H1 (cell line): Measurements from ENCODE around the gene SELENOV. TPM values are rescaled to one million over a fixed set of nuclear protein-coding genes. Genes with fewer than 3 reads are reported as not detected.

Source experiments
- CTCF ChIA-PET: fragments of 300-600 bp; sonication (Branson Sonifier 250); formaldehyde crosslinking; loops from one replicate; lab custom pipeline; 2021; ENCODE audit not compliant: partially characterized antibody; lab: Charles Lee
- POLR2A ChIA-PET: fragments of 300-600 bp; sonication (Branson Sonifier 250); formaldehyde crosslinking; loops from one replicate; lab custom pipeline; 2021; ENCODE audit warnings: inconsistent platforms; ENCODE audit not compliant: partially characterized antibody; lab: Charles Lee
- DNase-seq, 2 experiments: peaks; one replicate each; pipeline versions ENCODE4 v3.0.0 to v3.0.0-alpha.2; 2010 to 2022; ENCODE audit warnings: low spot score in 2 of 2, low read depth in 1 of 2, mixed read lengths in 1 of 2
- FAIRE-seq: peaks from 2 replicates; lab custom pipeline; 2011; peaks lifted over from hg19 to GRCh38; lab: Jason Lieb, UNC
- H2AFZ ChIP-seq: 2 replicates; pipeline ENCODE4 v1.8.1; 2012; ENCODE audit warnings: low read length, inconsistent platforms
- H2AK5ac ChIP-seq: 2 replicates; pipeline ENCODE4 v1.6.1; 2013; ENCODE audit warnings: low read depth, low read length
- H2BK120ac ChIP-seq: replicated peaks from 2 replicates; pipeline ENCODE3; 2013; ENCODE audit warnings: low read depth, low read length, inconsistent platforms
- H2BK12ac ChIP-seq: 2 replicates; pipeline ENCODE4 v1.6.1; 2013; ENCODE audit warnings: low read depth, low read length
- H2BK15ac ChIP-seq: 2 replicates; pipeline ENCODE4 v1.6.1; 2013; ENCODE audit warnings: low read length
- H2BK20ac ChIP-seq: 2 replicates; pipeline ENCODE4 v1.6.1; 2013; ENCODE audit warnings: low read length
- H2BK5ac ChIP-seq: 2 replicates; pipeline ENCODE4 v1.6.1; 2013; ENCODE audit warnings: low read depth, low read length
- H3K14ac ChIP-seq: 2 replicates; pipeline ENCODE4 v1.6.1; 2013; ENCODE audit warnings: inconsistent platforms; ENCODE audit not compliant: insufficient read length
- H3K18ac ChIP-seq: 2 replicates; pipeline ENCODE4 v1.6.1; 2013; ENCODE audit warnings: low read length; ENCODE audit errors: extremely low read depth
- H3K23ac ChIP-seq: 2 replicates; pipeline ENCODE4 v1.6.1; 2013; ENCODE audit warnings: inconsistent platforms; ENCODE audit not compliant: insufficient read length
- H3K23me2 ChIP-seq: 2 replicates; pipeline ENCODE4 v1.6.1; 2013; ENCODE audit warnings: low read depth, low read length
- H3K27ac ChIP-seq: 2 replicates; pipeline ENCODE4 v1.6.1; 2011; ENCODE audit warnings: low read depth, low read length, inconsistent platforms
- H3K27me3 ChIP-seq, 4 experiments: replicated peaks in 1 of 4; 1 replicate in 1 of 4; 2 replicates in 3 of 4; pipeline versions ENCODE4 v1.6.1 to v1.8.1; 2011 to 2013; ENCODE audit warnings: low read length in 3 of 4, mild to moderate bottlenecking in 3 of 4, inconsistent platforms in 2 of 4, mixed read lengths in 2 of 4, moderate library complexity in 1 of 4; ENCODE audit not compliant: control insufficient read depth in 3 of 4, insufficient read depth in 3 of 4; ENCODE audit errors: extremely low read depth in 1 of 4
- H3K36me3 ChIP-seq, 4 experiments: 2 replicates each; pipeline versions ENCODE4 v1.6.1 to v1.8.1; 2011 to 2013; ENCODE audit warnings: mild to moderate bottlenecking in 4 of 4, low read length in 3 of 4, moderate library complexity in 2 of 4, control low read depth in 1 of 4, inconsistent platforms in 1 of 4; ENCODE audit not compliant: insufficient read depth in 4 of 4, control insufficient read depth in 2 of 4
- H3K4ac ChIP-seq: replicated peaks from 2 replicates; pipeline ENCODE3; 2013; ENCODE audit warnings: low read length, low read depth, mixed read lengths, inconsistent platforms; ENCODE audit not compliant: insufficient read length
- H3K4me1 ChIP-seq, 4 experiments: replicated peaks in 1 of 4; 1 replicate in 1 of 4; 2 replicates in 3 of 4; pipeline versions ENCODE4 v1.6.1 to v1.8.1; 2011 to 2013; ENCODE audit warnings: low read length in 3 of 4, inconsistent platforms in 2 of 4, mixed read lengths in 1 of 4; ENCODE audit not compliant: insufficient read depth in 4 of 4, control insufficient read depth in 3 of 4
- H3K4me2 ChIP-seq, 2 experiments: 2 replicates each; pipeline versions ENCODE4 v1.6.1 to v1.8.1; 2011 to 2013; ENCODE audit warnings: low read depth in 2 of 2, low read length in 2 of 2, control low read depth in 1 of 2, inconsistent platforms in 1 of 2, mild to moderate bottlenecking in 1 of 2; ENCODE audit not compliant: insufficient read depth in 1 of 2
- H3K4me3 ChIP-seq, 4 experiments: fragments of 200-600, 300-600 bp in 1 of 4; sonication (generic), shearing (Covaris generic), sonication (Bioruptor Twin) in 1 of 4; 2 replicates each; pipeline versions ENCODE4 v1.5.1 to v1.8.1; 2011 to 2016; ENCODE audit warnings: low read length in 4 of 4, low read depth in 3 of 4, control low read depth in 2 of 4, inconsistent platforms in 2 of 4, mild to moderate bottlenecking in 2 of 4, mixed read lengths in 1 of 4, moderate library complexity in 1 of 4; ENCODE audit not compliant: insufficient read depth in 2 of 4; ENCODE audit errors: extremely low read depth in 1 of 4
- H3K56ac ChIP-seq: replicated peaks from 2 replicates; pipeline ENCODE3; 2013; ENCODE audit warnings: low read depth, mild to moderate bottlenecking, mixed read lengths, low read length, inconsistent platforms; ENCODE audit not compliant: insufficient read length
- H3K79me1 ChIP-seq: 2 replicates; pipeline ENCODE4 v1.6.1; 2013; ENCODE audit warnings: low read depth, low read length, control low read depth
- H3K79me2 ChIP-seq, 2 experiments: 2 replicates each; pipeline versions ENCODE4 v1.6.1 to v1.8.1; 2012 to 2013; ENCODE audit warnings: low read length in 2 of 2, mild to moderate bottlenecking in 2 of 2, inconsistent platforms in 1 of 2; ENCODE audit not compliant: insufficient read depth in 2 of 2, control insufficient read depth in 1 of 2
- H3K9ac ChIP-seq, 4 experiments: replicated peaks in 1 of 4; 1 replicate in 1 of 4; 2 replicates in 3 of 4; pipeline versions ENCODE4 v1.6.1 to v1.8.1; 2011 to 2013; ENCODE audit warnings: low read depth in 3 of 4, low read length in 3 of 4, control low read depth in 2 of 4, mild to moderate bottlenecking in 2 of 4, moderate library complexity in 2 of 4, inconsistent platforms in 1 of 4; ENCODE audit errors: extremely low read depth in 1 of 4
- H3K9me3 ChIP-seq, 2 experiments: 2 replicates each; pipeline versions ENCODE4 v1.6.1 to v1.8.1; 2012 to 2013; ENCODE audit warnings: mild to moderate bottlenecking in 2 of 2, moderate library complexity in 2 of 2, control low read depth in 1 of 2, inconsistent platforms in 1 of 2, low read depth in 1 of 2, low read length in 1 of 2, mixed read lengths in 1 of 2; ENCODE audit not compliant: insufficient read depth in 2 of 2
- H4K20me1 ChIP-seq, 2 experiments: replicated peaks in 1 of 2; 2 replicates each; pipeline versions ENCODE3 to v1.8.1; 2011 to 2013; ENCODE audit warnings: inconsistent platforms in 2 of 2, low read length in 2 of 2, mild to moderate bottlenecking in 1 of 2; ENCODE audit not compliant: insufficient read depth in 2 of 2, control insufficient read depth in 1 of 2
- H4K5ac ChIP-seq: 2 replicates; pipeline ENCODE4 v1.6.1; 2013; ENCODE audit warnings: low read length, low read depth, mixed read lengths, inconsistent platforms; ENCODE audit not compliant: insufficient read length
- H4K8ac ChIP-seq: 2 replicates; pipeline ENCODE4 v1.8.0; 2013; ENCODE audit warnings: mild to moderate bottlenecking, moderate library complexity, low read length, inconsistent platforms; ENCODE audit not compliant: insufficient read depth; ENCODE audit errors: extremely low read depth
- H4K91ac ChIP-seq: replicated peaks from 2 replicates; pipeline ENCODE3; 2013; ENCODE audit warnings: low read length, mixed read lengths, inconsistent platforms; ENCODE audit not compliant: insufficient read length
- CHD1 ChIP-seq: IDR thresholded peaks from 2 replicates; pipeline ENCODE4 v1.6.1; 2012; ENCODE audit warnings: low read depth, low read length, improper control_type of control experiment
- E2F6 ChIP-seq: IDR thresholded peaks from 2 replicates; pipeline ENCODE4 v1.6.1; 2012; ENCODE audit warnings: inconsistent platforms
- MAX ChIP-seq: IDR thresholded peaks from 2 replicates; pipeline ENCODE4 v1.6.1; 2012; ENCODE audit warnings: inconsistent platforms
- RAD21 ChIP-seq, 2 experiments: IDR thresholded peaks in 1 of 2; conservative IDR thresholded peaks in 1 of 2; 2 replicates each; pipeline ENCODE4 v1.6.1; 2011; ENCODE audit warnings: low read depth in 2 of 2, low read length in 2 of 2, improper control_type of control experiment in 1 of 2, inconsistent platforms in 1 of 2, mild to moderate bottlenecking in 1 of 2, moderate library complexity in 1 of 2
- SIN3A ChIP-seq, 2 experiments: IDR thresholded peaks in 1 of 2; conservative IDR thresholded peaks in 1 of 2; 2 replicates each; pipeline ENCODE4 v1.6.1; 2011 to 2012; ENCODE audit warnings: low read length in 2 of 2, improper control_type of control experiment in 1 of 2, low read depth in 1 of 2, mild to moderate bottlenecking in 1 of 2
- SP4 ChIP-seq: IDR thresholded peaks from 2 replicates; pipeline ENCODE4 v1.6.1; 2012; ENCODE audit warnings: low read length, inconsistent platforms
- TEAD4 ChIP-seq: IDR thresholded peaks from 2 replicates; pipeline ENCODE4 v1.6.1; 2012; ENCODE audit warnings: low read depth, low read length, inconsistent platforms, mixed read lengths
- WGBS, 2 experiments: shearing (Covaris generic) in 1 of 2; methylation state at CpG; one replicate each; pipeline versions ENCODE4 v1.1.6 to v1.1.7; 2013 to 2015; ENCODE audit warnings: low lambda C conversion rate in 2 of 2, mixed read lengths in 2 of 2, inconsistent platforms in 1 of 2, low coverage in 1 of 2, missing lambda C conversion rate in 1 of 2; ENCODE audit not compliant: insufficient replicate concordance in 2 of 2, insufficient coverage in 1 of 2, insufficient read length in 1 of 2; ENCODE audit errors: extremely low coverage in 1 of 2, missing lambda C conversion rate in 1 of 2; 5-methylcytosine and 5-hydroxymethylcytosine counted together
- polyA plus RNA-seq, 7 experiments: library from polyadenylated mRNA; depleted of rRNA in 3 of 7; stranded (reverse) in 5 of 7; unstranded in 2 of 7; fragments of >200 nt in 5 of 7; fragments of 200-250 nt in 2 of 7; gene quantifications; 1 replicate in 5 of 7; 2 replicates in 1 of 7; 4 replicates in 1 of 7; pipeline versions ENCODE4 v1.2.1 to v1.2.3, GENCODE V29; 2011 to 2013; ENCODE audit warnings: missing spikeins in 2 of 7, mixed read lengths in 2 of 7
- total RNA-seq: library from RNA; stranded (reverse); fragmentation: NEBNext Ultra II Directional; extraction: Animal tissue kit (Norgen Biotek cat#: 25700); gene quantifications from 2 replicates; pipeline ENCODE4 v1.2.1, GENCODE V29; 2021

SELENOV gene
- total and polyA plus RNA-seq, 2 of the 8 experiments (the other 6 are each of a cell fraction or from before 2014, with no cell fraction given): 8.4 to 10.7 TPM

DNA sequence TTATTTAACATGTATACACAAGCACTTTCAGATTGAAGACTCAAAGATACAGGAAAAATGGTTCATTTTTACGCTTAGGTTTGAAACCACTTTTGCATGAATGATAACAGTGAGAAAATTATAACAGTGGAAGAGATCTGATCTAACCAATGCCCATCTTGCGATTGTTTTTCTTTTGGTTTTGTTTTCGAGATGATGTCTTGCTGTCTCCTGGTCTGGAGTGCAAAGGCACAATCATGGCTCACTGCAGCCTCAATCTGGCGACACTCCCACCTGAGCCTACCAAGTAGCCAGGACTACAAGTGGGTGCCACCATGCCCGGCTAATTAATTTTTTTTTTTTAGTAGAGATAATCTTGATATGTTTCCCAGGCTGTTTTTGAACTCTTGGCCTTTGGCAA is 35.3 kb downstream of the SELENOV start:
- no peaks in the 10 kb centered on the region for H3K79me2 ChIP-seq
- 93% methylated on average over 5 of the region's 5 CpGs; no CpG with 5 or more reads in 1 of the 2 experiments for WGBS, 2 experiments
- H3K79me1 ChIP-seq: no peaks in the 10 kb centered on the region
- no peak overlapping the region for H3K4me3 ChIP-seq
- TF ChIP-seq SIN3A (conservative IDR thresholded peaks at IDR 0.05 in 1 of 2, IDR thresholded peaks at IDR 0.05 in 1 of 2; ENCODE audit: low read depth in 1 of 2, low read length in 2 of 2) (no peak), CHD1 (no peak), TEAD4 (no peak), E2F6 (no peak), MAX (no peak), SP4 (no peak), RAD21 (IDR thresholded peaks at IDR 0.05 in 1 of 2, conservative IDR thresholded peaks at IDR 0.05 in 1 of 2; ENCODE audit: low read depth in 2 of 2, low read length in 2 of 2) (no peak)
- H2AK5ac ChIP-seq: no peak overlapping the region
- H3K36me3 ChIP-seq: no peaks in the 10 kb centered on the region
- POLR2A ChIA-PET: no interaction called here
- H3K18ac ChIP-seq: no peak overlapping the region
- H3K27ac ChIP-seq: no peak overlapping the region
- no peak overlapping the region for H2BK15ac ChIP-seq
- DNase-seq (no peak), FAIRE-seq (no peak)
- no peaks in the 10 kb centered on the region; a peak in 1 of 7 replicates for H3K4me1 ChIP-seq
- no peak overlapping the region for H2BK20ac ChIP-seq
- no peak overlapping the region for H4K8ac ChIP-seq
- no peak overlapping the region for H3K4me2 ChIP-seq
- H2BK12ac ChIP-seq: no peak overlapping the region
- no peak overlapping the region for H3K23ac ChIP-seq
- no peak overlapping the region for H3K56ac ChIP-seq
- H3K27me3 ChIP-seq: no peaks in the 10 kb centered on the region
- no peak overlapping the region for H2BK5ac ChIP-seq
- 0 out of 2 replicates have a peak overlapping the region, but pooled peaks have one; percentile 14 for H2AFZ ChIP-seq
- H3K23me2 ChIP-seq: no peaks in the 10 kb centered on the region
- CTCF ChIA-PET: interaction anchor here (1.0 to 6.8 kb wide), 4 partner anchors 76 to 221 kb away, joined by 3 to 108 read pairs (median 18); no protein-coding TSS in a partner anchor
- H3K9ac ChIP-seq: no peak overlapping the region
- H2BK120ac ChIP-seq: no peak overlapping the region
- no peaks in the 10 kb centered on the region for H4K20me1 ChIP-seq
- no peak overlapping the region for H3K14ac ChIP-seq
- H4K91ac ChIP-seq: no peak overlapping the region
- H4K5ac ChIP-seq: no peak overlapping the region
- no peak overlapping the region for H3K4ac ChIP-seq
- no peaks in the 10 kb centered on the region for H3K9me3 ChIP-seq
